ENCODE measurements around the gene DYRK1A. TPM values are rescaled to one million over a fixed set of nuclear protein-coding genes. Genes with fewer than 3 reads are reported as not detected.

DYRK1A gene
- polyA plus RNA-seq, 1 donor (not counting 4 experiments of a cell fraction or from before 2014, with no cell fraction given): 25.3 TPM

DNA sequence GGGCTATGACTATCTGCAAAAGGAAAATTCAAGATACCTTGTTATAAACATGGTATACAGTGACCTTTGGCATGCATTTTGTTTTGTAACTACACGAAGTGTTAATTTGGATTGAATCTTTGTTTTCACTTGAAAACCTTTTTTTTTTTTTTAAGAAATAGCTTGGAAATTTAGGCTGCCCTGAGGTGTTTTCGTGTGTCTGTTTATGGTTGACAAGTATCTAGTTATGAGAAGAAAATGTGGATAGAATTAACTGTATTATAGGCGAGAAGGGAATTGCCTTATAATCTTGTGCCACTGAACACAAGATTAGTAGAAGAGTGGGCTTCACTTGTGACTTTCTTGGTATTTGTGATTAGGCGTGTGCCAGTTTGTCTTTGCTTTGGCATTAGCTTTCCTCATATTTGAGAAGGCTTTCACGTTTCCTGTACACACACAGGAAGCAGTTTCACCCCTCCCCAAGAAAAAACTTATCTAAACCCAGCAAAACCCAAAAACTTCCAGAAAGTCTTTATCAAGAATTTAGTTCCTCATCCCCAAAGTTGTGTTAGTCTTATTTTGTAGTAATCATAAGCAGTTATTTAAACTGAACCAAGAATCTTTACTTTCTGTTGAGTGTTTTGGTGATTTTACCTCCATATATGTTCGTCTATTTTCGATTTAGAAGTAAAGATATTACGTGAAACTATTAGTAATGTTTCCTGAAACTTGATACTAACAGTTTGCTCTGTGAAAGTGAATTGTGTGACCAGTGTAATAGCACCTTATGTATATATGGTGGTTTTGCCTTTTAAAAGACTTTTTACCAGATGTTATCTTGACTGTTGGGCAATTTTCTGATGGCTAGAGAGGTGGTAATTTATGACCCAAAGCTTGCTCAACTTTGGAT lies 3.8 kb downstream of the DYRK1A start:
- Histone ChIP-seq H3K27ac (ENCODE audit: control insufficient read depth, insufficient read depth, low read length) (peak overlapping the region; percentile 98), H3K36me3 (ENCODE audit: control insufficient read depth in 2 of 2, extremely low read depth in 1 of 2, insufficient read depth in 2 of 2, low read length in 2 of 2) (no peaks in the 10 kb centered on the region), H2AFZ (ENCODE audit: control insufficient read depth, low read length) (no peak overlapping the region), H3K4me2 (ENCODE audit: control insufficient read depth, extremely low read depth, insufficient read depth, low read depth, low read length) (peak overlapping the region; percentile 91), H3K4me3 (ENCODE audit: control insufficient read depth in 2 of 3, extremely low read depth in 1 of 3, insufficient read depth in 2 of 3, low read depth in 1 of 3, low read length in 3 of 3) (peak overlapping the region; percentile 0 to 93 (median 81)), H3K4me1 (ENCODE audit: control insufficient read depth, extremely low read depth, insufficient read depth, low read length) (peaks cover 55% of the 10 kb centered on the region), H4K20me1 (ENCODE audit: control insufficient read depth, extremely low read depth, insufficient read depth, low read length) (peaks cover 5% of the 10 kb centered on the region), H3K27me3 (ENCODE audit: control insufficient read depth, extremely low read depth, insufficient read depth, low read length) (no peaks in the 10 kb centered on the region), H3K79me2 (ENCODE audit: control insufficient read depth, insufficient read depth, low read length) (peaks cover 82% of the 10 kb centered on the region), H3K9ac (ENCODE audit: control insufficient read depth, extremely low read depth, insufficient read depth, low read length) (peak overlapping the region; percentile 96), H3K9me1 (ENCODE audit: control insufficient read depth, extremely low read depth, insufficient read depth, low read length) (peaks cover 4% of the 10 kb centered on the region), H3K9me3 (ENCODE audit: control insufficient read depth, low read depth, low read length) (no peaks in the 10 kb centered on the region)
- DNase-seq (ENCODE audit: low read depth, low spot score) (no peak), FAIRE-seq (no peak)
- dilution Hi-C loops (cut with MboI; ENCODE audit: extremely low pct_ligation_motif_present, low sequenced_read_pairs): no loop called here
- TF ChIP-seq CTCF (optimal IDR thresholded peaks at IDR 0.05 in 1 of 3, IDR thresholded peaks at IDR 0.05 in 1 of 3, conservative IDR thresholded peaks at IDR 0.05 in 1 of 3; ENCODE audit: extremely low read depth in 1 of 3, insufficient read depth in 2 of 3, low read length in 3 of 3) (no peak), EZH2 (IDR thresholded peaks at IDR 0.05; ENCODE audit: low read length) (no peak)

- no peaks in the 10 kb centered on the region for H3K27me3 ChIP-seq (ENCODE audit: control insufficient read depth, extremely low read depth, insufficient read depth, low read length)
- dilution Hi-C loops (cut with MboI; ENCODE audit: extremely low pct_ligation_motif_present, low sequenced_read_pairs): no loop called here
- H3K36me3 ChIP-seq (ENCODE audit: control insufficient read depth in 2 of 2, extremely low read depth in 1 of 2, insufficient read depth in 2 of 2, low read length in 2 of 2): no peaks in the 10 kb centered on the region
- H3K9me3 ChIP-seq (ENCODE audit: control insufficient read depth, low read depth, low read length): no peaks in the 10 kb centered on the region
- peak overlapping the region in 1 of 3 experiments; percentile 81 for H3K4me3 ChIP-seq (ENCODE audit: control insufficient read depth in 2 of 3, extremely low read depth in 1 of 3, insufficient read depth in 2 of 3, low read depth in 1 of 3, low read length in 3 of 3)
- peak overlapping the region; percentile 96 for H3K9ac ChIP-seq (ENCODE audit: control insufficient read depth, extremely low read depth, insufficient read depth, low read length)
- DNase-seq (ENCODE audit: low read depth, low spot score) (no peak), FAIRE-seq (no peak)
- peak overlapping the region; percentile 98 for H3K27ac ChIP-seq (ENCODE audit: control insufficient read depth, insufficient read depth, low read length)
- no peak overlapping the region for H2AFZ ChIP-seq (ENCODE audit: control insufficient read depth, low read length)
- H3K9me1 ChIP-seq (ENCODE audit: control insufficient read depth, extremely low read depth, insufficient read depth, low read length): peaks cover 4% of the 10 kb centered on the region
- TF ChIP-seq EZH2 (IDR thresholded peaks at IDR 0.05; ENCODE audit: low read length) (no peak), CTCF (optimal IDR thresholded peaks at IDR 0.05 in 1 of 3, IDR thresholded peaks at IDR 0.05 in 1 of 3, conservative IDR thresholded peaks at IDR 0.05 in 1 of 3; ENCODE audit: extremely low read depth in 1 of 3, insufficient read depth in 2 of 3, low read length in 3 of 3) (no peak)
- peak overlapping the region; percentile 91 for H3K4me2 ChIP-seq (ENCODE audit: control insufficient read depth, extremely low read depth, insufficient read depth, low read depth, low read length)
- peaks cover 89% of the 10 kb centered on the region for H3K79me2 ChIP-seq (ENCODE audit: control insufficient read depth, insufficient read depth, low read length)
- peaks cover 8% of the 10 kb centered on the region for H4K20me1 ChIP-seq (ENCODE audit: control insufficient read depth, extremely low read depth, insufficient read depth, low read length)
- peaks cover 61% of the 10 kb centered on the region for H3K4me1 ChIP-seq (ENCODE audit: control insufficient read depth, extremely low read depth, insufficient read depth, low read length)
Observed at GRCh38 chr21:37371041-37371397, 4.4 kb downstream of the DYRK1A start.
